Lower lobe of right lung (tissue), 2 donors: ENCODE data around the gene BASP1. TPM values are rescaled to one million over a fixed set of nuclear protein-coding genes. Genes with fewer than 3 reads are reported as not detected.
"Not testable (repeated sequence)": the region's sequence is repeated elsewhere in the genome, so short reads cannot be mapped to it uniquely, and the experiment has no call there.

Experiments
- ATAC-seq, 2 donors: fragments of 200-7000 bp; cut with Tn5 transposase; one replicate each; pipeline ENCODE4 v1.9.1; 2020 to 2022; ENCODE audit warnings: mild to moderate bottlenecking in 2 of 2, moderate library complexity in 2 of 2
- DNase-seq: peaks from one replicate; pipeline ENCODE4 v3.0.0-alpha.2; 2020
- H3K27ac ChIP-seq: fragments of 200-600 bp; one replicate; pipeline ENCODE4 v1.8.0; 2022
- H3K27me3 ChIP-seq: fragments of 200-600 bp; one replicate; pipeline ENCODE4 v1.8.0; 2022; ENCODE audit warnings: low read depth
- H3K36me3 ChIP-seq: fragments of 200-600 bp; one replicate; pipeline ENCODE4 v1.8.0; 2022; ENCODE audit warnings: mild to moderate bottlenecking
- H3K4me1 ChIP-seq: fragments of 200-600 bp; one replicate; pipeline ENCODE4 v1.8.0; 2022
- H3K4me3 ChIP-seq: fragments of 200-600 bp; one replicate; pipeline ENCODE4 v1.8.0; 2022; ENCODE audit warnings: mild to moderate bottlenecking
- H3K9me3 ChIP-seq: fragments of 200-600 bp; one replicate; pipeline ENCODE4 v1.8.0; 2022
- intact Hi-C: fragments of 100-400 bp; cut with DNase I; formaldehyde crosslinking; loops from one replicate; pipeline ENCODE4 v1.11.0; 2022
- total RNA-seq: library from RNA; stranded (reverse); fragmentation: NEBNext Ultra II Directional; extraction: Animal tissue kit (Norgen Biotek cat#: 25700); gene quantifications from one replicate; pipeline ENCODE4 v1.2.1, GENCODE V29; 2021
- TF ChIP-seq, protein P1 (sequence below): fragments of 200-600 bp; IDR thresholded peaks from one replicate; pipeline ENCODE4 v1.8.0; 2022; ENCODE audit warnings: antibody characterized with exemption, mild to moderate bottlenecking
- donor health status: DM: no; HTN: yes; CAD: no; lungs with severe emphysema.

BASP1 gene
- total RNA-seq, 1 donor from 2014 or later = 25.8 TPM

DNA sequence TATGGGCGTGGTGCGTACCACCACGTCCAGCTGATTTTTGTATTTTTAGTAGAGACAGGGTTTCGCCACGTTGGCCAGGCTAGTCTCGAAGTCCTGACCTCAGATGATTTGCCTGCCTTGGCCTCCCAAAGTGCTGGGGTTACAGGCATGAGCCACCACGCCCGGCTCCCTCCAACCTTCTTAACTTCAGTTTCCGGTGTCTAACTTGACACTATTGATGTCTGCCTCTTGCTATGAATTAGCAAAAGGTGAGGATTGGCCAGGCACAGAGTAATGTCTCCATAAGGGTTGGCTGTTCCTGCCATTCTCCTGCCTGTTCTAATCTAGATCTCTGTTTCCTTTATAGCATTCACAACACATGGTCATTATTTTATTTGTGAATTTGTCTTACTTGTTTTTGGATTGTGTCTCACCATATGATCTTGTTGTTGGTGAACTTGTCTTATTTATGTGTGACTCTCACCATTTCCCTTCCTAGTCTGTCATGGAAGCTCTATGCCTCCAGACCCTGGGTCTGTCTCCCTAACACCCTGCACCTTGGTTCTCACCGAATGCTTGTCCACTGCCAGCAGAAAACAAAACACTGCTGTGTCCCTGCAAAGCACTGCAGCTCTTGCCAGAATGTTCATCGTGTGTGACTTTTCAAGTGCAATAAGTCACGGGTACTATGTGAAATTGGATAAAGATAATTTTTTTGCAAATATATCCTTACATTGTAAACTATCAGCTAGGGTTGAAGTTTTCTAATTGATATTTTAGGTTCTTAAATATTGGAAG is 26.0 kb downstream of the BASP1 start:
- intact Hi-C loops = no loop called here
- Histone ChIP-seq H3K4me3 (no peak overlapping the region), H3K36me3 (no peaks in the 10 kb centered on the region), H3K9me3 (no peaks in the 10 kb centered on the region), H3K4me1 (no peaks in the 10 kb centered on the region), H3K27ac (no peak overlapping the region), H3K27me3 (no peaks in the 10 kb centered on the region)
- TF ChIP-seq, protein P1, sequence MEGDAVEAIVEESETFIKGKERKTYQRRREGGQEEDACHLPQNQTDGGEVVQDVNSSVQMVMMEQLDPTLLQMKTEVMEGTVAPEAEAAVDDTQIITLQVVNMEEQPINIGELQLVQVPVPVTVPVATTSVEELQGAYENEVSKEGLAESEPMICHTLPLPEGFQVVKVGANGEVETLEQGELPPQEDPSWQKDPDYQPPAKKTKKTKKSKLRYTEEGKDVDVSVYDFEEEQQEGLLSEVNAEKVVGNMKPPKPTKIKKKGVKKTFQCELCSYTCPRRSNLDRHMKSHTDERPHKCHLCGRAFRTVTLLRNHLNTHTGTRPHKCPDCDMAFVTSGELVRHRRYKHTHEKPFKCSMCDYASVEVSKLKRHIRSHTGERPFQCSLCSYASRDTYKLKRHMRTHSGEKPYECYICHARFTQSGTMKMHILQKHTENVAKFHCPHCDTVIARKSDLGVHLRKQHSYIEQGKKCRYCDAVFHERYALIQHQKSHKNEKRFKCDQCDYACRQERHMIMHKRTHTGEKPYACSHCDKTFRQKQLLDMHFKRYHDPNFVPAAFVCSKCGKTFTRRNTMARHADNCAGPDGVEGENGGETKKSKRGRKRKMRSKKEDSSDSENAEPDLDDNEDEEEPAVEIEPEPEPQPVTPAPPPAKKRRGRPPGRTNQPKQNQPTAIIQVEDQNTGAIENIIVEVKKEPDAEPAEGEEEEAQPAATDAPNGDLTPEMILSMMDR = no peak
- ATAC-seq = no peak
- DNase-seq = no peak

DNA sequence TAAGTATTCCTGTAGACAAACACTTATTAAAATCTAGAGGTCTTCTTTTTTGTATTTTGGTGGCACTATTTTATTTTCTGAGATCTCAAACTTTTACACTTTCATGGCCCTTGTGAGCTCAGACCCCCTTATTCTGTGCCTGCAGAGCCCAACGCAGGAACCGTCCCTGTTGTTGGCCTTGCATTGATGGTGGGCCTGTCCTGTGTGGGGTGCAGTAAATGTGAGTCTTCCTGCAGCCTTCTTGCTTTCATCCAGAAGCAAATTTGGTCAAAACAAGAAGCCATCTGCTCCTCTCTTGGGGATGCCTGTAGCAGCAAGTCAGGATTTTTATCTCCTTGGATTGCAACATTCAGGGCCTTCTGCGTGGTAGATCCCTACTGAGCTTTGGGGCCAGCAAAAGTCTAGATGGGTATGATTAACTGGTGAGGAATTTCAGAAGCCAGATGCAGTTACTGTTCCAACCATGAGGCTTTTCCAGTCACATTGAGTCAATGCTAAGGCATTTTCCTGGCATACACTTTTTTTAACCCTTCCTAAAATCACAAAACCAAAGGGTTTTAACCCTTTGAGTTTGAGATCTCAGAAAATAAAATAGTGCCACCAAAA is 31.7 kb downstream of the BASP1 start:
- intact Hi-C loops = no loop called here
- TF ChIP-seq, protein P1 = no peak
- no peak for DNase-seq
- Histone ChIP-seq H3K4me1 (no peaks in the 10 kb centered on the region), H3K9me3 (no peaks in the 10 kb centered on the region), H3K27me3 (no peaks in the 10 kb centered on the region), H3K4me3 (no peak overlapping the region), H3K36me3 (no peaks in the 10 kb centered on the region), H3K27ac (no peak overlapping the region)
- ATAC-seq = peak; percentile 35 to 54

DNA sequence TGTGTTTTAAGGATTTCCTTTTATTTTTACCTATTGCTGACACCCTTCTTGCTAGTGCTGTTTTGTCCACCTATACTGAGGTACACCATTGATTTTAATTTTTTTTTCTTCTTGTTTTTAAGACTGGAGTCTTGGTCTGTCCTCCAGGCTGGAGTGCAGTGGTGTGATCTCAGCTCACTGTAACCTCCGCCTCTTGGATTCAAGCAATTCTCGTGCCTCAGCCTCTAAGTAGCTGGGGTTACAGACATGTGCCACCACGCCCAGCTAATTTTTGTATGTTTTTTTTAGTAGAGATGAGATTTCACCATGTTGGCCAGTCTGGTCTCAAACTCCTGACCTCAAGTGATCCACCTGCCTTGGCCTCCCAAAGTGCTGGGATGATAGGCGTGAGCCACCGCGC is 32.4 kb downstream of the BASP1 start:
- H3K4me3 ChIP-seq, DNase-seq, H3K4me1 ChIP-seq, H3K36me3 ChIP-seq, intact Hi-C loops, H3K27ac ChIP-seq, H3K27me3 ChIP-seq, H3K9me3 ChIP-seq, ATAC-seq: not testable (repeated sequence)

DNA sequence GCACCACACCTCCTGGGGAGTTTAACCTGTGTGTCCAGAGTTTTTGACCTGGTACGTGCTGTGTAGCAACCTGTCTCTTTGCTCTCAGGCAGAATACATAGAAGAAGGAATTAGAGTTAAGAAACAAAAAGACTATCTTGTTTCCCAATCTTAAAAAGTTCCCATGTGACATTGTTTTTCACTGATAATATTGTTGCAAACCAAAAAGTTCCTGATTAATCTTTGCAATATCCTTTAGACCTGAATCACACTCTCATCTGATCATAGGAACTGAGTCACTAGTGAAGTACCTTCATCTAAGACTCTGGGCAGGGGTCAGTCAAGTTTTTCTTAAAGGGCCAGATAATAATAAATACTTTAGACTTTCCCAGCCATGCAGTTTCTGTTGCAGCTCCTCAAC is 35.1 kb downstream of the BASP1 start:
- TF ChIP-seq, protein P1 = no peak
- peak in 1 of 2 donors; percentile 27 for ATAC-seq
- intact Hi-C loops = no loop called here
- no peak for DNase-seq
- Histone ChIP-seq H3K36me3 (no peaks in the 10 kb centered on the region), H3K4me3 (no peak overlapping the region), H3K27ac (no peak overlapping the region), H3K9me3 (no peaks in the 10 kb centered on the region), H3K27me3 (no peaks in the 10 kb centered on the region), H3K4me1 (no peaks in the 10 kb centered on the region)

DNA sequence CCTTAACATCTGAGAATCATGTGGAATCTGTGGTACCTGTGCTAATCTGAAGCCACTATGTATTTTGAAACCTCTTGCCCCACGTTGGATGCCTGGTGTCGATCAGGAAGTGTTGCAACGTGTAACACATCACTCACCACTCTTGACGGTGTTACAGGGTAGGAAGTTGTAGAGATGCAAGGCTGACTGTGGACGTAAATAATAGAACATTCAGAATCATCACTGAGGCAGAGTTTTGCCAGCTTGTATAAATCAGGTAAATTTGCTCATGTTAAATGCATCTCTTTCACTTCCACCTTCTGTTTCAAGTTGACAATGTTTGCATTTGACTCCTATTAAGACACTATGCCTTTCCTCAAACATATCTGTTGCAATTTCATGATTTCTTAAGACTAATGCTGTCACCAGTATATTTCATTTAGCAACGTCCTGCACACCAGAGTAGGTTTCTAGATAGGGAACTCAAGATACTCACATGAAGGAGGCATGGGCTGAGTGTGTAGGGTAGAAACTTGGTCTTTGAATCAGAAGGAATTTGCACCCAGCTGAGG is 38.1 kb downstream of the BASP1 start:
- no peak overlapping the region for H3K27ac ChIP-seq
- no peaks in the 10 kb centered on the region for H3K4me1 ChIP-seq
- no peaks in the 10 kb centered on the region for H3K9me3 ChIP-seq
- H3K36me3 ChIP-seq = no peaks in the 10 kb centered on the region
- H3K4me3 ChIP-seq = no peak overlapping the region
- H3K27me3 ChIP-seq = no peaks in the 10 kb centered on the region
- intact Hi-C loops = no loop called here
- peak; percentile 76 to 85 for ATAC-seq
- TF ChIP-seq, protein P1 = no peak
- no peak for DNase-seq

DNA sequence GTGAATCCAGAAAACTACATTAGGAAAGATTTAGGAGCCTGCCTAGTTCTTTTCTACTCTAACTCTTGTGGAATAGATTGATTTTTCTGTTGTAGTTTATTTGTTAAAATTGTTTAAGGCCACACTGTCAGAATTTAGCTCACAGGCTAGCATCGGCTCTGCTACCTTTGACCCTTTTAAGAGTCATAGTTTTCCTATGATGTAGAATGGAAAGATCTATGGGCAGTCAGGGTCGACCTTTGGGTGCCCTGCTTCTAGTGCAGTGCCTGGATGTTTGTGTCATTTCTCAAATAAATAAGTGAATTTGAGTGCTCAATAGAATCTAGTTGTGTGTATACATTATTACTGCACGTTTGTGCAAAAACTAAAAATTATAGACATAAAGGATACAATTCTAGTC is 38.7 kb downstream of the BASP1 start:
- TF ChIP-seq, protein P1 = no peak
- H3K27me3 ChIP-seq = no peaks in the 10 kb centered on the region
- no peak for DNase-seq
- H3K9me3 ChIP-seq = no peaks in the 10 kb centered on the region
- no peaks in the 10 kb centered on the region for H3K36me3 ChIP-seq
- no peak for ATAC-seq
- no peak overlapping the region for H3K4me3 ChIP-seq
- no peaks in the 10 kb centered on the region for H3K4me1 ChIP-seq
- intact Hi-C loops = no loop called here
- H3K27ac ChIP-seq = no peak overlapping the region
